GM23338 (cell line): Measurements from ENCODE around the gene AFP. TPM values are rescaled to one million over a fixed set of nuclear protein-coding genes. Genes with fewer than 3 reads are reported as not detected.

ENCODE experiments used
- ATAC-seq: fragments of 200-7000 bp; cut with Tn5 transposase; 3 replicates; pipeline ENCODE4 v1.9.1; 2020
- DNase-seq: peaks from one replicate; pipeline ENCODE4 v3.0.0-alpha.2; 2015; ENCODE audit warnings: low spot score
- H2AFZ ChIP-seq: fragments of 200-600 bp; sonication (generic); 2 replicates; pipeline ENCODE4 v1.8.0; 2016; ENCODE audit warnings: antibody characterized with exemption, mild to moderate bottlenecking, moderate library complexity
- H3F3A ChIP-seq: fragments of 200-600 bp; sonication (generic); replicated peaks from 2 replicates; pipeline ENCODE4 v1.8.0; 2017; ENCODE audit warnings: antibody characterized with exemption, mixed run types, low read depth
- H3K27ac ChIP-seq: fragments of 200-600 bp; sonication (generic); 2 replicates; pipeline ENCODE4 v1.6.1; 2016; ENCODE audit warnings: low read depth
- H3K27me3 ChIP-seq: fragments of 200-600 bp; sonication (generic); 2 replicates; pipeline ENCODE4 v1.8.0; 2016; ENCODE audit warnings: mild to moderate bottlenecking, mixed run types, moderate library complexity; ENCODE audit not compliant: insufficient read depth
- H3K36me3 ChIP-seq: fragments of 200-600 bp; sonication (generic); 2 replicates; pipeline ENCODE4 v1.8.0; 2016; ENCODE audit warnings: mild to moderate bottlenecking; ENCODE audit not compliant: insufficient read depth
- H3K4me1 ChIP-seq: fragments of 200-600 bp; sonication (generic); 2 replicates; pipeline ENCODE4 v1.8.0; 2016; ENCODE audit warnings: mild to moderate bottlenecking, moderate library complexity; ENCODE audit not compliant: insufficient read depth
- H3K4me2 ChIP-seq: fragments of 200-600 bp; sonication (generic); 2 replicates; pipeline ENCODE4 v1.7.1; 2017; ENCODE audit warnings: mixed run types
- H3K4me3 ChIP-seq: fragments of 200-600 bp; sonication (generic); 2 replicates; pipeline ENCODE4 v1.6.1; 2016; ENCODE audit warnings: mixed run types
- H3K79me2 ChIP-seq: fragments of 200-600 bp; sonication (generic); replicated peaks from 2 replicates; pipeline ENCODE4 v1.8.0; 2017; ENCODE audit warnings: mild to moderate bottlenecking; ENCODE audit not compliant: insufficient read depth
- H3K9me2 ChIP-seq: fragments of 200-600 bp; sonication (generic); 2 replicates; pipeline ENCODE4 v1.8.0; 2017; ENCODE audit not compliant: insufficient read depth
- H4K20me1 ChIP-seq: fragments of 200-600 bp; sonication (generic); replicated peaks from 2 replicates; pipeline ENCODE4 v1.8.0; 2017; ENCODE audit warnings: mild to moderate bottlenecking; ENCODE audit not compliant: insufficient read depth
- H3K27ac Mint-ChIP-seq: 2 replicates; pipeline ENCODE4 v1.8.0; 2020; ENCODE audit warnings: inconsistent platforms, mild to moderate bottlenecking, moderate library complexity, mixed read lengths
- H3K27me3 Mint-ChIP-seq: 3 replicates; pipeline ENCODE4 v1.8.0; 2022; ENCODE audit warnings: low read depth, mild to moderate bottlenecking, moderate library complexity, mixed read lengths, inconsistent platforms; ENCODE audit not compliant: insufficient read depth, poor library complexity
- H3K36me3 Mint-ChIP-seq: 3 replicates; pipeline ENCODE4 v1.8.0; 2021; ENCODE audit warnings: low read depth, mild to moderate bottlenecking, inconsistent platforms, moderate library complexity, mixed read lengths
- H3K4me1 Mint-ChIP-seq: 3 replicates; pipeline ENCODE4 v1.8.0; 2020; ENCODE audit warnings: mild to moderate bottlenecking, inconsistent platforms, mixed read lengths
- H3K4me3 Mint-ChIP-seq: 3 replicates; pipeline ENCODE4 v1.8.0; 2021; ENCODE audit warnings: moderate library complexity, mild to moderate bottlenecking, inconsistent platforms, mixed read lengths
- H3K9me3 Mint-ChIP-seq: 3 replicates; pipeline ENCODE4 v1.8.0; 2020; ENCODE audit warnings: moderate library complexity, mild to moderate bottlenecking, inconsistent platforms, mixed read lengths
- CREB1 ChIP-seq: fragments of 250-450 bp; sonication (Bioruptor Pico); IDR thresholded peaks from 2 replicates; pipeline ENCODE4 v1.5.0; 2020; ENCODE audit warnings: low read depth, mild to moderate bottlenecking, moderate library complexity
- EZH2 ChIP-seq: fragments of 200-600 bp; sonication (generic); IDR thresholded peaks from one replicate; pipeline ENCODE4 v1.8.0; 2017; ENCODE audit warnings: antibody characterized with exemption, mild to moderate bottlenecking, low read depth; ENCODE audit not compliant: unreplicated experiment
- EZH2phosphoT487 ChIP-seq: fragments of 200-600 bp; sonication (generic); IDR thresholded peaks from one replicate; pipeline ENCODE4 v1.8.1; 2018; ENCODE audit warnings: antibody characterized with exemption; ENCODE audit not compliant: unreplicated experiment
- JUNB ChIP-seq: IDR thresholded peaks from one replicate; pipeline ENCODE4 v1.6.1; 2016; ENCODE audit warnings: antibody characterized with exemption; ENCODE audit not compliant: unreplicated experiment
- NANOG ChIP-seq: IDR thresholded peaks from 2 replicates; pipeline ENCODE4 v1.6.1; 2016; ENCODE audit warnings: antibody characterized with exemption, borderline replicate concordance
- POLR2AphosphoS5 ChIP-seq: IDR thresholded peaks from 2 replicates; pipeline ENCODE4 v1.6.1; 2016; ENCODE audit warnings: antibody characterized with exemption, low read depth
- STAT1 ChIP-seq: IDR thresholded peaks from one replicate; pipeline ENCODE4 v1.6.1; 2016; ENCODE audit warnings: antibody characterized with exemption; ENCODE audit not compliant: unreplicated experiment
- ZNF114 ChIP-seq: fragments of 250-450 bp; sonication (Bioruptor Pico); IDR thresholded peaks from 2 replicates; pipeline ENCODE4 v1.5.0; 2020; ENCODE audit warnings: mild to moderate bottlenecking, moderate library complexity
- ZNF331 ChIP-seq: fragments of 250-450 bp; sonication (Bioruptor Pico); IDR thresholded peaks from 2 replicates; pipeline ENCODE4 v1.5.0; 2020; ENCODE audit warnings: low read depth, mild to moderate bottlenecking, moderate library complexity
- polyA plus RNA-seq: library from polyadenylated mRNA; unstranded; fragments of >200 nt; fragmentation: Nextera tagmentation; extraction: Ambion mirVana; gene quantifications from 2 replicates; pipeline ENCODE4 v1.2.1, GENCODE V29; 2016
- total RNA-seq: library from RNA; depleted of rRNA; stranded (reverse); fragments of >200 nt; shearing (Covaris generic); gene quantifications from 2 replicates; pipeline ENCODE4 v1.2.3, GENCODE V29; 2014
- TF ChIP-seq, protein P1 (sequence below): IDR thresholded peaks from one replicate; pipeline ENCODE4 v1.6.1; 2018; ENCODE audit warnings: antibody characterized with exemption; ENCODE audit not compliant: unreplicated experiment
- TF ChIP-seq, protein P2 (sequence below): fragments of 250-450 bp; sonication (Bioruptor Pico); IDR thresholded peaks from 2 replicates; pipeline ENCODE4 v1.5.0; 2020; ENCODE audit warnings: mild to moderate bottlenecking, moderate library complexity
- TF ChIP-seq, protein P3 (sequence below), 2 experiments: fragments of 200-600 bp in 1 of 2; sonication (generic) in 1 of 2; conservative IDR thresholded peaks; 2 replicates each; pipeline versions ENCODE4 v1.5.1 to v1.6.1; 2016 to 2017; ENCODE audit warnings: antibody characterized with exemption in 2 of 2, low read depth in 2 of 2, mild to moderate bottlenecking in 2 of 2, moderate library complexity in 1 of 2
- TF ChIP-seq, protein P4 (sequence below): IDR thresholded peaks from 2 replicates; pipeline ENCODE4 v1.6.1; 2016; ENCODE audit warnings: antibody characterized with exemption

AFP gene
- total and polyA plus RNA-seq, 2 experiments from 2014 or later, result 4.0 to 17.3 TPM

DNA sequence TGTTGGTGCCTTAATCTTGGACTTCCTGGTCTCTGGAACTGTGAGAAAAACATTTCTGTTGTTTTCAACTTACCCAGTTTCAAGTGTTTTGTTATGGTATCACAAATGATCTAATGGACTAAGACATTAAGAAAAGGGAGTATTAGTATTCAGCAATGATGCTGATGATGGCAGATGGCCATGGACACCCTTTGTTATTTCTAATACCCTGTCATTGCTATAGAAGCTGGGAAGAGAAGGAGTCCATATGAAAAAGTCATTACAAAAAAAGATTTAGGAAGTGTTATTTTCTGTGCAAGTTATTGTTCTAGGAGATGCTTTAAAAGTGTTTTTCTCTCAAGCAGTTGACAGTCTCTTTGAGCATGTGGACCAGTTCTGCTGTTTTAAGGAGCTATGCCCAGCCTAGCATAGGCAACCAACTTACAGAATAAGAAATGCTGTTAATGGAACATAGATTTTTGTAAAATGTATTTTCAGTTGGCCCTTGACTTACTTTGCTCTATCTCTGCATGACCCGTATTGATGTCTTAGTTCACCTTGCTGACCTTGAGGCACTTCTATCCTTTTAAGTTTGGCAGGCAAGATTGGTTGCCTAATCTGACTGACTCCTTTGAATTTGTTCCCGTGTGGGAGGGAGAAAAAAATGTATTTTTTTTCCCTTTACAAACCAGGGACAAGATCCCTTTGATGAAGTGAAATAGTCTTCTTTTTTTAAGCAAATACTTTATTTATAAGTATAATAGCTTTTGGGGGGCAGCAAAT is 6.0 kb upstream of the AFP start:
- ATAC-seq, result no peak
- Mint-ChIP-seq H3K36me3 (no peaks in the 10 kb centered on the region), H3K27me3 (no peaks in the 10 kb centered on the region)

More for the DNA sequence above, 6.0 kb upstream of the AFP start:
- Histone ChIP-seq H3F3A (no peaks in the 10 kb centered on the region), H3K4me1 (no peaks in the 10 kb centered on the region), H4K20me1 (no peaks in the 10 kb centered on the region), H2AFZ (no peak overlapping the region), H3K27me3 (no peaks in the 10 kb centered on the region), H3K36me3 (no peaks in the 10 kb centered on the region), H3K4me3 (no peak overlapping the region), H3K9me2 (peaks cover 5% of the 10 kb centered on the region; the same call in 1 of the 2 replicates), H3K4me2 (no peak overlapping the region), H3K27ac (no peak overlapping the region), H3K79me2 (no peaks in the 10 kb centered on the region)
- no peak overlapping the region for H3K27ac Mint-ChIP-seq
- no peaks in the 10 kb centered on the region for H3K4me1 Mint-ChIP-seq
- DNase-seq, result no peak
- no peaks in the 10 kb centered on the region for H3K9me3 Mint-ChIP-seq
- no peak overlapping the region for H3K4me3 Mint-ChIP-seq
- TF ChIP-seq STAT1, result no peak
- TF ChIP-seq, protein P1, sequence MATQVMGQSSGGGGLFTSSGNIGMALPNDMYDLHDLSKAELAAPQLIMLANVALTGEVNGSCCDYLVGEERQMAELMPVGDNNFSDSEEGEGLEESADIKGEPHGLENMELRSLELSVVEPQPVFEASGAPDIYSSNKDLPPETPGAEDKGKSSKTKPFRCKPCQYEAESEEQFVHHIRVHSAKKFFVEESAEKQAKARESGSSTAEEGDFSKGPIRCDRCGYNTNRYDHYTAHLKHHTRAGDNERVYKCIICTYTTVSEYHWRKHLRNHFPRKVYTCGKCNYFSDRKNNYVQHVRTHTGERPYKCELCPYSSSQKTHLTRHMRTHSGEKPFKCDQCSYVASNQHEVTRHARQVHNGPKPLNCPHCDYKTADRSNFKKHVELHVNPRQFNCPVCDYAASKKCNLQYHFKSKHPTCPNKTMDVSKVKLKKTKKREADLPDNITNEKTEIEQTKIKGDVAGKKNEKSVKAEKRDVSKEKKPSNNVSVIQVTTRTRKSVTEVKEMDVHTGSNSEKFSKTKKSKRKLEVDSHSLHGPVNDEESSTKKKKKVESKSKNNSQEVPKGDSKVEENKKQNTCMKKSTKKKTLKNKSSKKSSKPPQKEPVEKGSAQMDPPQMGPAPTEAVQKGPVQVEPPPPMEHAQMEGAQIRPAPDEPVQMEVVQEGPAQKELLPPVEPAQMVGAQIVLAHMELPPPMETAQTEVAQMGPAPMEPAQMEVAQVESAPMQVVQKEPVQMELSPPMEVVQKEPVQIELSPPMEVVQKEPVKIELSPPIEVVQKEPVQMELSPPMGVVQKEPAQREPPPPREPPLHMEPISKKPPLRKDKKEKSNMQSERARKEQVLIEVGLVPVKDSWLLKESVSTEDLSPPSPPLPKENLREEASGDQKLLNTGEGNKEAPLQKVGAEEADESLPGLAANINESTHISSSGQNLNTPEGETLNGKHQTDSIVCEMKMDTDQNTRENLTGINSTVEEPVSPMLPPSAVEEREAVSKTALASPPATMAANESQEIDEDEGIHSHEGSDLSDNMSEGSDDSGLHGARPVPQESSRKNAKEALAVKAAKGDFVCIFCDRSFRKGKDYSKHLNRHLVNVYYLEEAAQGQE, result no peak
- TF ChIP-seq, protein P2, sequence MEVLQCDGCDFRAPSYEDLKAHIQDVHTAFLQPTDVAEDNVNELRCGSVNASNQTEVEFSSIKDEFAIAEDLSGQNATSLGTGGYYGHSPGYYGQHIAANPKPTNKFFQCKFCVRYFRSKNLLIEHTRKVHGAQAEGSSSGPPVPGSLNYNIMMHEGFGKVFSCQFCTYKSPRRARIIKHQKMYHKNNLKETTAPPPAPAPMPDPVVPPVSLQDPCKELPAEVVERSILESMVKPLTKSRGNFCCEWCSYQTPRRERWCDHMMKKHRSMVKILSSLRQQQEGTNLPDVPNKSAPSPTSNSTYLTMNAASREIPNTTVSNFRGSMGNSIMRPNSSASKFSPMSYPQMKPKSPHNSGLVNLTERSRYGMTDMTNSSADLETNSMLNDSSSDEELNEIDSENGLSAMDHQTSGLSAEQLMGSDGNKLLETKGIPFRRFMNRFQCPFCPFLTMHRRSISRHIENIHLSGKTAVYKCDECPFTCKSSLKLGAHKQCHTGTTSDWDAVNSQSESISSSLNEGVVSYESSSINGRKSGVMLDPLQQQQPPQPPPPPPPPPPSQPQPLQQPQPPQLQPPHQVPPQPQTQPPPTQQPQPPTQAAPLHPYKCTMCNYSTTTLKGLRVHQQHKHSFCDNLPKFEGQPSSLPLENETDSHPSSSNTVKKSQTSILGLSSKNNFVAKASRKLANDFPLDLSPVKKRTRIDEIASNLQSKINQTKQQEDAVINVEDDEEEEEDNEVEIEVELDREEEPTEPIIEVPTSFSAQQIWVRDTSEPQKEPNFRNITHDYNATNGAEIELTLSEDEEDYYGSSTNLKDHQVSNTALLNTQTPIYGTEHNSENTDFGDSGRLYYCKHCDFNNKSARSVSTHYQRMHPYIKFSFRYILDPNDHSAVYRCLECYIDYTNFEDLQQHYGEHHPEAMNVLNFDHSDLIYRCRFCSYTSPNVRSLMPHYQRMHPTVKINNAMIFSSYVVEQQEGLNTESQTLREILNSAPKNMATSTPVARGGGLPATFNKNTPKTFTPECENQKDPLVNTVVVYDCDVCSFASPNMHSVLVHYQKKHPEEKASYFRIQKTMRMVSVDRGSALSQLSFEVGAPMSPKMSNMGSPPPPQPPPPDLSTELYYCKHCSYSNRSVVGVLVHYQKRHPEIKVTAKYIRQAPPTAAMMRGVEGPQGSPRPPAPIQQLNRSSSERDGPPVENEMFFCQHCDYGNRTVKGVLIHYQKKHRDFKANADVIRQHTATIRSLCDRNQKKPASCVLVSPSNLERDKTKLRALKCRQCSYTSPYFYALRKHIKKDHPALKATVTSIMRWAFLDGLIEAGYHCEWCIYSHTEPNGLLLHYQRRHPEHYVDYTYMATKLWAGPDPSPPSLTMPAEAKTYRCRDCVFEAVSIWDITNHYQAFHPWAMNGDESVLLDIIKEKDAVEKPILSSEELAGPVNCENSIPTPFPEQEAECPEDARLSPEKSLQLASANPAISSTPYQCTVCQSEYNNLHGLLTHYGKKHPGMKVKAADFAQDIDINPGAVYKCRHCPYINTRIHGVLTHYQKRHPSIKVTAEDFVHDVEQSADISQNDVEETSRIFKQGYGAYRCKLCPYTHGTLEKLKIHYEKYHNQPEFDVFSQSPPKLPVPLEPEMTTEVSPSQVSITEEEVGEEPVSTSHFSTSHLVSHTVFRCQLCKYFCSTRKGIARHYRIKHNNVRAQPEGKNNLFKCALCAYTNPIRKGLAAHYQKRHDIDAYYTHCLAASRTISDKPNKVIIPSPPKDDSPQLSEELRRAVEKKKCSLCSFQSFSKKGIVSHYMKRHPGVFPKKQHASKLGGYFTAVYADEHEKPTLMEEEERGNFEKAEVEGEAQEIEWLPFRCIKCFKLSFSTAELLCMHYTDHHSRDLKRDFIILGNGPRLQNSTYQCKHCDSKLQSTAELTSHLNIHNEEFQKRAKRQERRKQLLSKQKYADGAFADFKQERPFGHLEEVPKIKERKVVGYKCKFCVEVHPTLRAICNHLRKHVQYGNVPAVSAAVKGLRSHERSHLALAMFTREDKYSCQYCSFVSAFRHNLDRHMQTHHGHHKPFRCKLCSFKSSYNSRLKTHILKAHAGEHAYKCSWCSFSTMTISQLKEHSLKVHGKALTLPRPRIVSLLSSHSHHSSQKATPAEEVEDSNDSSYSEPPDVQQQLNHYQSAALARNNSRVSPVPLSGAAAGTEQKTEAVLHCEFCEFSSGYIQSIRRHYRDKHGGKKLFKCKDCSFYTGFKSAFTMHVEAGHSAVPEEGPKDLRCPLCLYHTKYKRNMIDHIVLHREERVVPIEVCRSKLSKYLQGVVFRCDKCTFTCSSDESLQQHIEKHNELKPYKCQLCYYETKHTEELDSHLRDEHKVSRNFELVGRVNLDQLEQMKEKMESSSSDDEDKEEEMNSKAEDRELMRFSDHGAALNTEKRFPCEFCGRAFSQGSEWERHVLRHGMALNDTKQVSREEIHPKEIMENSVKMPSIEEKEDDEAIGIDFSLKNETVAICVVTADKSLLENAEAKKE, result no peak
- TF ChIP-seq JUNB, result no peak
- no peak for TF ChIP-seq ZNF114 (CRISPR knock-in tag)
- TF ChIP-seq, protein P3, sequence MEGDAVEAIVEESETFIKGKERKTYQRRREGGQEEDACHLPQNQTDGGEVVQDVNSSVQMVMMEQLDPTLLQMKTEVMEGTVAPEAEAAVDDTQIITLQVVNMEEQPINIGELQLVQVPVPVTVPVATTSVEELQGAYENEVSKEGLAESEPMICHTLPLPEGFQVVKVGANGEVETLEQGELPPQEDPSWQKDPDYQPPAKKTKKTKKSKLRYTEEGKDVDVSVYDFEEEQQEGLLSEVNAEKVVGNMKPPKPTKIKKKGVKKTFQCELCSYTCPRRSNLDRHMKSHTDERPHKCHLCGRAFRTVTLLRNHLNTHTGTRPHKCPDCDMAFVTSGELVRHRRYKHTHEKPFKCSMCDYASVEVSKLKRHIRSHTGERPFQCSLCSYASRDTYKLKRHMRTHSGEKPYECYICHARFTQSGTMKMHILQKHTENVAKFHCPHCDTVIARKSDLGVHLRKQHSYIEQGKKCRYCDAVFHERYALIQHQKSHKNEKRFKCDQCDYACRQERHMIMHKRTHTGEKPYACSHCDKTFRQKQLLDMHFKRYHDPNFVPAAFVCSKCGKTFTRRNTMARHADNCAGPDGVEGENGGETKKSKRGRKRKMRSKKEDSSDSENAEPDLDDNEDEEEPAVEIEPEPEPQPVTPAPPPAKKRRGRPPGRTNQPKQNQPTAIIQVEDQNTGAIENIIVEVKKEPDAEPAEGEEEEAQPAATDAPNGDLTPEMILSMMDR (conservative IDR thresholded peaks at IDR 0.05; ENCODE audit: low read depth in 2 of 2), result no peak
- no peak for TF ChIP-seq NANOG
- no peak for TF ChIP-seq EZH2phosphoT487
- no peak for TF ChIP-seq POLR2AphosphoS5
- no peak for TF ChIP-seq EZH2
- TF ChIP-seq, protein P4, sequence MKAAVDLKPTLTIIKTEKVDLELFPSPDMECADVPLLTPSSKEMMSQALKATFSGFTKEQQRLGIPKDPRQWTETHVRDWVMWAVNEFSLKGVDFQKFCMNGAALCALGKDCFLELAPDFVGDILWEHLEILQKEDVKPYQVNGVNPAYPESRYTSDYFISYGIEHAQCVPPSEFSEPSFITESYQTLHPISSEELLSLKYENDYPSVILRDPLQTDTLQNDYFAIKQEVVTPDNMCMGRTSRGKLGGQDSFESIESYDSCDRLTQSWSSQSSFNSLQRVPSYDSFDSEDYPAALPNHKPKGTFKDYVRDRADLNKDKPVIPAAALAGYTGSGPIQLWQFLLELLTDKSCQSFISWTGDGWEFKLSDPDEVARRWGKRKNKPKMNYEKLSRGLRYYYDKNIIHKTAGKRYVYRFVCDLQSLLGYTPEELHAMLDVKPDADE, result no peak
- TF ChIP-seq CREB1 (CRISPR knock-in tag), result no peak
- no peak for TF ChIP-seq ZNF331 (CRISPR knock-in tag)
